ENCODE results near the gene CD63.

CD63 gene

DNA sequence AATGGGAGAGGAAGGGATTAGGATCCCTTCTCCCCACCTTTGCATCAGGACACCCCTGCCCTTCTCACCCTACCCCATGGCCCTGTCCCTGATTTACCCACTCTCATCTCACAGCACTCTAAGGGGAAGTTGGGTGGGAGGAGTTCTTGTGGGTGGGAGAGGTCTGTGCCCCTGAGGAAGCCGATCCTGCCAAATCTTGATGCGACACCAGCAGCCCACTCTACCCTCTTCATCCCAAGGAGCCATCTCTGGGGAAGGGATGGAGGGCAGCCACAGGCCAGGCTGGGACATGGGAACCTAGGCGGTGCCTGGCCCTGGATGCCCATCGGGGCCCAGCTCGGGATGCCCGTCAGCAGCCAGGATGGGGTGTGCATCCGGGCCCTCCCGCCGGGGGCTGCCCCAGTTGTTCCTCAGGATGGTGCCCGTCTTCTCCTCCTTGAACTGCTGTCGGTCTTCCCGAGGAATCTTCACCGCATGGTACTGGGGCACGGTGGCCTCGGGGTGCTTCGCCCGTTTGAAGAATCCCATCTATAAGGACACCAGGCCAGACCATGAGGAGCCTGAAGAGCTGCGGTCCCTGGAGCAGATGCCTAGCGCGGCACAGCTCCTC lies 43.9 kb downstream of the CD63 start:
- no peak for DNase-seq

GRCh38 chr12:55683676-55684075 lies 45.1 kb downstream of the CD63 start:
- no peak for DNase-seq

- DNase-seq: no peak
Observed at GRCh38 chr12:55682087-55682796, 46.6 kb downstream of the CD63 start.

- DNase-seq: no peak
Observed at GRCh38 chr12:55681142-55682077, 47.4 kb downstream of the CD63 start.

DNA sequence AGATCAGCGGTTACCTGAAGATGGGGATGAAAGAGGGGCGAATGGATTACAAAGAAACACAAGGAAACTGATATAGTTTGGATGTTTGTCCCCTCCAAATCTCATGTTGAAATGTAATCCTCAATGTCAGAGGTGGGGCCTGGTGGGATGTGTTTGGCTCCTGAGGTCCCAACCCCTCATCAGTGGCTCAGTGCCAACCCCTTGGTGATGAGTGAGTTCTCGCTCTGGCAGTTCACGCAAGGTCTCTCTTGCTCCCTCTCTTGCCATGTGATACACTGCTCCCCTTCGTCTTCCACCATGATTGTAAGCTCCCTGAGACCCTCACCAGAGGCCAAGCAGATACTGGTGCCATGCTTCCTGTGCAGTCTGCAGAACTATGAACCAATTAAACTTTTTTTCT lies 49.1 kb downstream of the CD63 start:
- DNase-seq: no peak

- DNase-seq: no peak
Observed at GRCh38 chr12:55676707-55677106, 52.1 kb downstream of the CD63 start.

DNA sequence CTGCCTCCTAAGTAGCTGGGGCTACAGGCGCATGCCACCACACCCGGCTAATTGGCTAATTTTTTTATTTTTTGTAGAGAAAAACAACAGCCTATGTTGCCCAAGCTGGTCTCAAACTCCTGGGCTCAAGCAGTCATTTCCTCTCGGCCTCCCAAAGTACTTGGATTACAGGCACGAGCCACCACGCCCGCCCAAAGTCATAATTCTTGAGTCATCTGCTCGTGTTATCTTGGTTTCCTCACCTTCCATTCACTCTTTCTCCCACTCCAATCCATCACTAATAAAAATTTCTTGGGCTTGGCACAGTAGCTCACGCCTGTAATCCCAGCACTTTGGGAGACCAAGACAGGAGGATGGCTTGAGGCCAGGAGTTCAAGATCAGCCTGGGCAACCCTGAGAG lies 53.1 kb downstream of the CD63 start:
- DNase-seq: no peak

Data from activated effector memory CD4-positive, alpha-beta T cell treated with Interleukin-2 at 50 U/mL for 16 hours (primary cell).